Activated CD4-positive, alpha-beta T cell treated with anti-CD3 and anti-CD28 coated beads, Interleukin-2, Interleukin-4, amounts not matched to agents 100 ng/mL and 50 ng/mL, durations not matched to agents 16 hours and 8 hours (primary cell): ENCODE data around the gene PDE10A.

Experiments used
- DNase-seq: peaks from one replicate; pipeline ENCODE4 v3.0.0-alpha.2; 2020; ENCODE audit warnings: low spot score

PDE10A gene

GRCh38 chr6:165390475-165390874 is 272.6 kb downstream of the PDE10A start:
- no peak for DNase-seq

- no peak for DNase-seq
Observed at GRCh38 chr6:165389534-165389933, 273.5 kb downstream of the PDE10A start.

- no peak for DNase-seq
Observed at GRCh38 chr6:165383323-165383722, 279.7 kb downstream of the PDE10A start.

GRCh38 chr6:165376100-165376499 is 286.9 kb downstream of the PDE10A start:
- DNase-seq, result no peak

GRCh38 chr6:165365371-165365770 is 297.7 kb downstream of the PDE10A start:
- no peak for DNase-seq

- no peak for DNase-seq
Observed at GRCh38 chr6:165345700-165346099, 317.3 kb downstream of the PDE10A start.

- DNase-seq, result no peak
Observed at GRCh38 chr6:165340532-165340931, 322.5 kb downstream of the PDE10A start.

GRCh38 chr6:165325609-165326008 is 337.4 kb downstream of the PDE10A start:
- no peak for DNase-seq

- no peak for DNase-seq
Observed at GRCh38 chr6:165321555-165322145, 341.4 kb downstream of the PDE10A start.

- no peak for DNase-seq
Observed at GRCh38 chr6:165321150-165321549, 341.9 kb downstream of the PDE10A start.

GRCh38 chr6:165317723-165318122 is 345.3 kb downstream of the PDE10A start:
- no peak for DNase-seq

- no peak for DNase-seq
Observed at GRCh38 chr6:165308926-165309731, 353.9 kb downstream of the PDE10A start, which contains the start of gene C6orf118. Gene C6orf118, minus strand, starts transcription at chr6:165309605. Its CDS starts 19 bp downstream, at chr6:165309586.

- DNase-seq, result no peak
Observed at GRCh38 chr6:165306955-165307354, 356.1 kb downstream of the PDE10A start.

GRCh38 chr6:165301372-165302246 is 361.4 kb downstream of the PDE10A start:
- no peak for DNase-seq

GRCh38 chr6:165300422-165300936 is 362.6 kb downstream of the PDE10A start:
- DNase-seq, result no peak

- DNase-seq, result no peak
Observed at GRCh38 chr6:165298875-165299274, 364.2 kb downstream of the PDE10A start.

- no peak for DNase-seq
Observed at GRCh38 chr6:165298402-165298801, 364.6 kb downstream of the PDE10A start.

- no peak for DNase-seq
Observed at GRCh38 chr6:165292657-165293056, 370.4 kb downstream of the PDE10A start.
